H54 (cell line): ENCODE data around the gene PLA2G4F.

ENCODE experiments used
- DNase-seq: peaks from one replicate; pipeline ENCODE4 v3.0.0; 2011; ENCODE audit warnings: low spot score, mixed read lengths; ENCODE audit not compliant: insufficient read length
- FAIRE-seq: peaks from 3 replicates; lab custom pipeline; 2011; peaks lifted over from hg19 to GRCh38; lab: Jason Lieb, UNC
- POLR2A ChIP-seq: IDR thresholded peaks from 2 replicates; pipeline ENCODE4 v1.6.1; 2011; ENCODE audit warnings: low read depth, mild to moderate bottlenecking, low read length

PLA2G4F gene

GRCh38 chr15:42157981-42158765 is 1.7 kb upstream of the PLA2G4F start:
- FAIRE-seq: peak; percentile 58
- peak; percentile 75 for DNase-seq
- no peak for TF ChIP-seq POLR2A

- no peak for TF ChIP-seq POLR2A
- DNase-seq (no peak), FAIRE-seq (no peak)
Observed at GRCh38 chr15:42157381-42157780, 945 bp upstream of the PLA2G4F start.

GRCh38 chr15:42155546-42156242 is 742 bp downstream of the PLA2G4F start:
- DNase-seq: no peak

GRCh38 chr15:42154956-42155355 is 1.5 kb downstream of the PLA2G4F start:
- FAIRE-seq: no peak

More at GRCh38 chr15:42155546-42156242, 742 bp downstream of the PLA2G4F start:
- no peak for FAIRE-seq
- no peak for TF ChIP-seq POLR2A

DNA sequence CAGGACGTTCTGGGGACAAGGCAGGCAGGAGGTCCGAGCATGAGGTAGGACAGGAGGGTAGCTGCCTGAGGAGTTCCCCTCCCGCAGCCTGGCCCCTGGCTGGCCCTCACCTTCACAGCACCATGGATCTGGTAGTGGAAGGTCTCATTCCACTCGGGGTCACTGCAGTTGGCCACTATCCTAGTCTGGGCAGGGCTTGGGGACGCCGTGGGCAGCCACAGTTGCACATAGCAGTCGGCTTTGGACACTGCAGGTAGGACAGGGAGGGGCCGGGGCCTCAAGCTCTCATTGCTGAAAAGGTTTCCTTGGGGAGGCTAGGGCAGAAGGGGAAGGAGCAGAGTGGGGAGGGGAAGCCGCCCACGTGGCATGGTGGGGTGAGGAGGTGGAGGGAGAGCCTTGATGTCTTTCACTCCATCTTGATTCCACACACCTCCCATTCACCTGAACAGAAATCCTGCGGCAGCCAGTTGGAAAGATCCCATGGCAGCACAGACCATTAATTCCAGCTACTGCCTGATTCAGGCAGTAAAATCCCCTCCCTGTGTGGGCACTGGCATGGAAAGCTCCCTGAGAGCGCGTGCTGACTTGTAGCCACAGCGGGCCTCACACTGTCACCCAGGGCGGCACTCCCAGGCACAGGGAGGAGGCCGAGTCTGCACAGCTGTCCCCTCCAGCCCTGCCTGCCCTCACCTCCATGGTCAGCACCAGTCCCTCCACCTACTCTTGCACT is 2.1 kb downstream of the PLA2G4F start:
- DNase-seq (no peak), FAIRE-seq (no peak)
- no peak for TF ChIP-seq POLR2A

More at GRCh38 chr15:42154956-42155355, 1.5 kb downstream of the PLA2G4F start:
- no peak for DNase-seq
- TF ChIP-seq POLR2A: no peak

GRCh38 chr15:42153874-42154211 is 2.6 kb downstream of the PLA2G4F start:
- DNase-seq: no peak
- no peak for FAIRE-seq
- TF ChIP-seq POLR2A: no peak

DNA sequence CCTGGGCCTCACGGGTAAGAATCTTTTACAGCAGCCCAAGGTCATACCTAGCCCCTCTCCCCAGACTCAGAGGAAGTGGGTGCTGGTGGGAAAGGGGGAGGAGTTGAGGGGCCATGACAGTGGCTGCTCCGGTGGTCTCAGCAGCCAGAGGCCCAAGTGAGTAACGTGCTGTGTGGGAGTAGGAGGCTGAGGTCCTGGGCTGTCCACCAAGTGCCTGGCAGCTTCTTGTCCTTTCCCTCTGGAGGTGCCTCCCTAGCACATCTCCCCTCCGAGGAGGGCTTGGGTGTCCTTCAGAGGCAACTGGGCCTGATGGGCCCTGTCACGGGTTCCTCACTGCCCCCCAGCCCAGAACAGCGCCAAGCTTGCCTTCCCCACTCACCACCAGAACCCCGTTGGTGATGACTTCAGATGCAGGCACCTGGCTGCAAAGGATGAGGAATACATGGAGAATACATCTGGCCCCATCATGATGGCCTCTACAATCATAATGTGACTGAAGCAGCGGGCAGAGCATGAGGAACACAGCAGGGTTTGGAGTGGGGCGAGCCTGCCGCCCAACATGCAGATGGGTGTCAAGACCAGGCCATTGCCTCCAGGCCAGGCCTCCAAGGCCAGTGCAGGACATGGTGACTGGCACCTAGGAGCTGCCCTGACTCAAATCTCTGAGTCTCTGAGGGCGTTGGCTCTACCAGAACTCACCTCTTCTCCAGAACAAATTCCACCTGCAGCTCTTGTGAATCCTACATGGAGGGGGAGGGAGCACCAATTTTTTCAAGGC is 3.3 kb downstream of the PLA2G4F start:
- FAIRE-seq (no peak), DNase-seq (no peak)
- TF ChIP-seq POLR2A: no peak

- FAIRE-seq: no peak
- DNase-seq: no peak
- no peak for TF ChIP-seq POLR2A
Observed at GRCh38 chr15:42152196-42152920, 4.1 kb downstream of the PLA2G4F start.

DNA sequence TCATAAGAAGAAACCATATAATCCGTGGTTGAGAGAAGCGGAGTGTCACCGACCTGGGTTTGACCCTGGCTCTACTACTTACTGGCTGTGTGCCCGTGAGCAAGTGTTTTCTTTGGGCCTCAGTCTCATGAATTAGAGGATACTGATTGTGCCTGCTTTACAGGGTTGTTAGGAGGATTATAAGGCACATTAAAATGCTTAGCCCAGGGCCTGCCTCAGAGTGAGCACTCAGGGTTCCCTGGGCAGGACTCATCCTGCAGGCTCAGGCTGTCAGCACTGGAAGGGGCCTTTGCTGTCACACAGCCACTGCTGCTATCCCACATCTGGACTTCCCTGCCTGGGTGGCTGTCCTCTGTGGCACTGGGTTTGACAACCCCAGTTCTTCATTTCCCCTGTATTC is 4.7 kb downstream of the PLA2G4F start:
- TF ChIP-seq POLR2A: no peak
- FAIRE-seq (no peak), DNase-seq (no peak)

GRCh38 chr15:42151141-42151561 is 5.3 kb downstream of the PLA2G4F start:
- no peak for FAIRE-seq

GRCh38 chr15:42150219-42150970 is 6.0 kb downstream of the PLA2G4F start:
- FAIRE-seq: no peak
- no peak for TF ChIP-seq POLR2A
- no peak for DNase-seq

More at GRCh38 chr15:42151141-42151561, 5.3 kb downstream of the PLA2G4F start:
- no peak for TF ChIP-seq POLR2A
- DNase-seq: no peak
